ENCODE data around the gene CYFIP1. TPM values are rescaled to one million over a fixed set of nuclear protein-coding genes. Genes with fewer than 3 reads are reported as not detected.

CYFIP1 gene
- total and polyA plus RNA-seq, 7 donors, result 45.0 to 99.6 (median 69.8) TPM

- TF ChIP-seq CTCF (IDR thresholded peaks at IDR 0.05), result no peak
- no peak for TF ChIP-seq POLR2A (IDR thresholded peaks at IDR 0.05)
- TF ChIP-seq POLR2AphosphoS5 (IDR thresholded peaks at IDR 0.05), result no peak
- TF ChIP-seq EP300 (IDR thresholded peaks at IDR 0.05), result no peak
- intact Hi-C loops (cut with DNase I), result no loop called here
- no peak overlapping the region for H3K4me3 ChIP-seq
- no peaks in the 10 kb centered on the region for H3K27me3 ChIP-seq
- no peak overlapping the region for H3K27ac ChIP-seq
- no peaks in the 10 kb centered on the region for H3K9me3 ChIP-seq
- H3K36me3 ChIP-seq, result no peaks in the 10 kb centered on the region
- WGBS, 2 donors, result 98% methylated on average over 3 of the region's 3 CpGs
- peaks cover 0 to 44% (median 21%) of the 10 kb centered on the region in 4 donors for H3K4me1 ChIP-seq
- no peak for DNase-seq
These were observed 10.7 kb downstream of the CYFIP1 start for GRCh38 chr15:22969489-22969888.

GRCh38 chr15:22968366-22968765 lies 11.8 kb downstream of the CYFIP1 start:
- H3K27me3 ChIP-seq, result no peaks in the 10 kb centered on the region
- H3K27ac ChIP-seq, result peak overlapping the region in 1 of 4 donors; percentile 54
- TF ChIP-seq EP300 (IDR thresholded peaks at IDR 0.05), result no peak
- TF ChIP-seq POLR2AphosphoS5 (IDR thresholded peaks at IDR 0.05), result no peak
- TF ChIP-seq POLR2A (IDR thresholded peaks at IDR 0.05), result no peak
- TF ChIP-seq CTCF (IDR thresholded peaks at IDR 0.05), result no peak
- no peak overlapping the region for H3K4me3 ChIP-seq
- H3K36me3 ChIP-seq, result no peaks in the 10 kb centered on the region
- H3K9me3 ChIP-seq, result no peaks in the 10 kb centered on the region
- peaks cover 0 to 52% (median 32%) of the 10 kb centered on the region in 4 donors for H3K4me1 ChIP-seq
- peak; percentile 29 for DNase-seq
- WGBS, 2 donors, result 68 to 78% methylated on average over 5 of the region's 5 CpGs
- intact Hi-C loops (cut with DNase I), result no loop called here

- H3K27me3 ChIP-seq, result no peaks in the 10 kb centered on the region
- H3K9me3 ChIP-seq, result no peaks in the 10 kb centered on the region
- peaks cover 0 to 63% (median 41%) of the 10 kb centered on the region in 4 donors for H3K4me1 ChIP-seq
- no peaks in the 10 kb centered on the region for H3K36me3 ChIP-seq
- TF ChIP-seq EP300 (IDR thresholded peaks at IDR 0.05) (no peak), POLR2A (IDR thresholded peaks at IDR 0.05) (no peak)
- peak overlapping the region in 1 of 4 donors; percentile 54 for H3K27ac ChIP-seq
- 94 to 95% methylated on average over 15 of the region's 15 CpGs for WGBS, 2 donors
- DNase-seq, result peak; percentile 51
- intact Hi-C loops (cut with DNase I), result no loop called here
- no peak overlapping the region for H3K4me3 ChIP-seq
These were observed 12.9 kb downstream of the CYFIP1 start for GRCh38 chr15:22967084-22967770.

- H3K27ac ChIP-seq, result no peak overlapping the region
- no peak overlapping the region for H3K4me3 ChIP-seq
- intact Hi-C loops (cut with DNase I), result no loop called here
- no peaks in the 10 kb centered on the region for H3K36me3 ChIP-seq
- H3K9me3 ChIP-seq, result no peaks in the 10 kb centered on the region
- TF ChIP-seq POLR2A (IDR thresholded peaks at IDR 0.05), result no peak
- no peak for TF ChIP-seq POLR2AphosphoS5 (IDR thresholded peaks at IDR 0.05)
- TF ChIP-seq CTCF (IDR thresholded peaks at IDR 0.05), result no peak
- H3K27me3 ChIP-seq, result no peaks in the 10 kb centered on the region
- peaks cover 0 to 71% (median 48%) of the 10 kb centered on the region in 4 donors for H3K4me1 ChIP-seq
- DNase-seq, result peak; percentile 48
- WGBS, 2 donors, result 91% methylated on average over 20 of the region's 20 CpGs
These were observed 13.7 kb downstream of the CYFIP1 start for GRCh38 chr15:22966321-22967083.

DNA sequence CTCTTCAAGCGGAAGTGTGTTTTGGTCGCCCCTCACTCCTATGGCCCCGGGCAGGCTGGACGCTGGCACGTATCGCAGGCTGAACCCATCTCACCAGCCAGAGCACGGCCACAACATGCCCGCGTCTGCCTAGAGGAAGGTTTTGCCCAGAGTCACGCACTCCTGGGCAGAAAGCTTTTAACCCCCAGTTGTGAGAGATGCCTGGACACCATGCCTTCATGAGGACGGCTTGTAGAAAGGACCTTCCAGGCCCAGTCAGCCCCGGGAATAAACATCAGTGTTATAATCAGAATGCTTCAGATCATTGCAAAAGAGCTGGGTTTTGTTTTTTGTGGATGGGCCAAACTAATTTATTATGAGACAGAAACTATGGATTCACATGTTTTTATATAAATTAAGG lies 16.5 kb downstream of the CYFIP1 start:
- Histone ChIP-seq H3K9me3 (no peaks in the 10 kb centered on the region), H3K27me3 (no peaks in the 10 kb centered on the region), H3K36me3 (no peaks in the 10 kb centered on the region), H3K4me1 (peaks cover 0 to 88% (median 62%) of the 10 kb centered on the region in 4 donors), H3K4me3 (no peak overlapping the region), H3K27ac (peak overlapping the region; percentile 41 to 78 (median 57))
- intact Hi-C loops (cut with DNase I), result no loop called here
- WGBS, 2 donors, result 80 to 90% methylated on average over 12 of the region's 12 CpGs
- peak; percentile 70 for DNase-seq
- no peak for TF ChIP-seq POLR2AphosphoS5 (IDR thresholded peaks at IDR 0.05)
- TF ChIP-seq POLR2A (IDR thresholded peaks at IDR 0.05), result no peak
- TF ChIP-seq CTCF (IDR thresholded peaks at IDR 0.05), result no peak
- TF ChIP-seq EP300 (IDR thresholded peaks at IDR 0.05), result no peak

Measured in sigmoid colon (tissue), 7 donors.